Activated CD8-positive, alpha-beta memory T cell treated with anti-CD3 and anti-CD28 coated beads for 36 hours (primary cell): ENCODE results near the gene SHFL. TPM values are rescaled to one million over a fixed set of nuclear protein-coding genes. Genes with fewer than 3 reads are reported as not detected.

Experiments
- CTCF ChIA-PET: fragments of 350-600 bp; sonication (Branson Sonifier 250); formaldehyde crosslinking; loops from one replicate; lab custom pipeline; 2021; ENCODE audit warnings: antibody characterized with exemption; lab: Charles Lee
- POLR2A ChIA-PET: fragments of 350-600 bp; sonication (Branson Sonifier 250); formaldehyde crosslinking; loops from one replicate; lab custom pipeline; 2021; ENCODE audit warnings: antibody characterized with exemption; lab: Charles Lee
- total RNA-seq, 2 experiments: library from RNA; stranded (reverse); gene quantifications; one replicate each; pipeline ENCODE4 v1.2.3, GENCODE V29; 2021

Gene SHFL
- total RNA-seq, 2 experiments from 2014 or later = 41.9 to 44.1 TPM

- CTCF ChIA-PET = interaction anchor here (0.5 to 9.7 kb wide), 5 partner anchors 8 to 185 kb away, joined by 3 to 127 read pairs (median 7); partner anchors contain the start of genes ANGPTL6 and PPAN
Measured at GRCh38 chr19:10114651-10115391, 28.7 kb downstream of the SHFL start.

DNA sequence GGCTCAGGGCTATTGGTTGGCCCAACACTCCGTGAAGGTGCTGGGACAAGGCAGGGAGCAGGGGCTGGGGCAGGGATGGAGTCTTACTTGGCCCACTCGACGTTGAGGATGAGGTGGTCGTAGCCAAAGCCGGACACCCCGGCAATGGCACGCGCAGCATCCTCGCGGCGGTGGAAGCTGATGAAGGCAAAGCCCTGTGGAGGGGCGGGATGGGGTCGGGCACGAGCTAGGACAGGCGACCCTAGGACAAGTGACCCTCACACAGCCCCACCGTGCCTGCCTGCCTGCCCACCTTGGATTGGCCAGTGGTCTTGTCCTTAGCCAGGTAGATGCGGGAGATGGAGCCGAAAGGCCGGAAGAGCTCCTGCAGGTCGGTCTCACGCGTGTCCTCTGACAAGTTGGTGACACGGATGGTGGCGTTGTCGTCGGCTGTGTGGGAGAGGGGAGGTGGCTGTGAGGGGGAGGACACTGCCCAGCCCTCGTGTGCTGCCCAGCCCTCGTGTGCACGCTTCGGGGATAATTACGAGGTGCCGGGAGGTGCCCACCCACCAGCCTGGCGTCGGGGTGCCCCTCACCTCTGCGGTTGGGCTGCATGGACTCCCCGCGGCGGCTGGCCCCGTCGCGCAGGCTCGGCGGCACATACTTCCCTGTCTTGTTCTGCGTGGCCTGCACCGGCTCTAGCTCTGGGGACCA is 29.4 kb downstream of the SHFL start:
- POLR2A ChIA-PET = interaction anchor here (1.0 to 5.1 kb wide), 5 partner anchors 10 to 23 kb away, joined by 3 to 45 read pairs (median 21); partner anchors contain the start of genes ANGPTL6 and PPAN
- CTCF ChIA-PET = interaction anchor here (0.5 to 9.7 kb wide), 3 partner anchors 9 to 186 kb away, joined by 3 to 127 read pairs (median 7); partner anchors contain the start of genes ANGPTL6 and PPAN

More at GRCh38 chr19:10114651-10115391, 28.7 kb downstream of the SHFL start:
- POLR2A ChIA-PET = interaction anchor here (1.2 to 5.1 kb wide), 4 partner anchors 9 to 19 kb away, joined by 3 to 45 read pairs (median 26); partner anchors contain the start of genes ANGPTL6 and PPAN

- POLR2A ChIA-PET = interaction anchor here (0.6 to 5.1 kb wide), 7 partner anchors 8 to 117 kb away, joined by 3 to 45 read pairs (median 5); partner anchors contain the start of genes ANGPTL6 and PPAN
- CTCF ChIA-PET = interaction anchor here (9.7 kb wide), 1 partner anchor 16 kb away, joined by 127 read pairs; the partner anchor contains the start of gene ANGPTL6
Measured at GRCh38 chr19:10116085-10116865, 30.2 kb downstream of the SHFL start.

- ChIA-PET CTCF (interaction anchor here (1.3 to 9.7 kb wide), 2 partner anchors 17 to 133 kb away, joined by 3 to 127 read pairs; partner anchors contain the start of gene ANGPTL6), POLR2A (interaction anchor here (0.6 to 5.1 kb wide), 4 partner anchors 9 to 118 kb away, joined by 5 to 45 read pairs (median 18); partner anchors contain the start of gene ANGPTL6)
Measured at GRCh38 chr19:10116866-10117616, 30.9 kb downstream of the SHFL start.

DNA sequence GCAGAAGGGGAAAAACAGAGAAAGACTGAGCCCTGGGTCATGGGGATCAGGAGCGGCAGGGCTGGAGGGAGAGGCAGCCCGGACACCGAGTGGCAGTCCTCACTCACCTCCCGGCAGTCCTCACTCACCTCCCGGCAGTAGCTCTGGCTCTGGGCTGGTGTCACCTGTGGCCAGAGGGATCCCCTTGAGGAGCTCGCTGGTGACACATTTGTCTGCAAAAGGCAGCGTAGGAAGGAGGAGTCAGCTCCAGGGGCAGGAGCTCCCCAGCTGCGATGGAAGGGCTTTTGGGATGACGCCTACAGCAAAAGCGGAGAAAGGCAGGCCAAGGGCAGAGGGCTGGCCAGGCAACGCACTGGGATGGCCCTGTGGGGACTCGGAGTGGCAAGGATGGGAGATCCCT is 32.8 kb downstream of the SHFL start:
- CTCF ChIA-PET = interaction anchor here (0.7 to 1.3 kb wide), 4 partner anchors 10 to 91 kb away, joined by 3 to 5 read pairs (median 4); no protein-coding TSS in a partner anchor
- POLR2A ChIA-PET = no interaction called here

GRCh38 chr19:10120538-10121189 is 34.5 kb downstream of the SHFL start:
- CTCF ChIA-PET = interaction anchor here (0.5 to 1.5 kb wide), 9 partner anchors 9 to 167 kb away, joined by 3 to 5 read pairs (median 3); no protein-coding TSS in a partner anchor
- POLR2A ChIA-PET = interaction anchor here (0.6 to 0.7 kb wide), 3 partner anchors 9 to 116 kb away, joined by 3 to 5 read pairs (median 4); partner anchors contain the start of gene P2RY11

GRCh38 chr19:10122045-10122444 is 35.9 kb downstream of the SHFL start:
- CTCF ChIA-PET = interaction anchor here (0.6 kb wide), 1 partner anchor 132 kb away, joined by 3 read pairs; no protein-coding TSS in a partner anchor

DNA sequence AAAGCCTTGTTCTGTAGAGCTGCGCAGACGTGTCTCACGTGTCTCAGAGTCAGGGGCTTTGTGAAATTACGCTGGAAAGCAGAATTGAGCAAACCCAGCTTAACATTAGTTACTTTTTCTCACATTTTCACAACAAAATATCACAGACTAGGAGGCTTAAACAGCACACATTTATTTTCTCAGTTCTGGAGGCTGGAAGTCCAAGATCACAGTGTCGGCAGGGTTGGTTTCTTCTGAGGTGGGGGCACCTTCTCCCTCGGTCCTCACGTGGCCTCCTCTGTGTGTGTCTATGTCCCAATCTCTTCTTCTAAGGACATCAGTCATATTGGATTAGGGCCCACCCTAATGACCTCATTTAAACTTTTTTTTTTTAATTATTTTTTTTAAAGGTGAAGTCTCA is 38.3 kb downstream of the SHFL start:
- CTCF ChIA-PET = interaction anchor here (0.7 to 1.3 kb wide), 4 partner anchors 13 to 125 kb away, joined by 3 to 4 read pairs (median 4); no protein-coding TSS in a partner anchor
- POLR2A ChIA-PET = interaction anchor here (0.7 kb wide), 1 partner anchor 12 kb away, joined by 12 read pairs; no protein-coding TSS in a partner anchor

More at GRCh38 chr19:10122045-10122444, 35.9 kb downstream of the SHFL start:
- POLR2A ChIA-PET = interaction anchor here (0.6 to 0.7 kb wide), 2 partner anchors 17 to 34 kb away, joined by 4 to 6 read pairs; no protein-coding TSS in a partner anchor

- ChIA-PET CTCF (no interaction called here), POLR2A (no interaction called here)
Measured at GRCh38 chr19:10126213-10126639, 40.1 kb downstream of the SHFL start.

DNA sequence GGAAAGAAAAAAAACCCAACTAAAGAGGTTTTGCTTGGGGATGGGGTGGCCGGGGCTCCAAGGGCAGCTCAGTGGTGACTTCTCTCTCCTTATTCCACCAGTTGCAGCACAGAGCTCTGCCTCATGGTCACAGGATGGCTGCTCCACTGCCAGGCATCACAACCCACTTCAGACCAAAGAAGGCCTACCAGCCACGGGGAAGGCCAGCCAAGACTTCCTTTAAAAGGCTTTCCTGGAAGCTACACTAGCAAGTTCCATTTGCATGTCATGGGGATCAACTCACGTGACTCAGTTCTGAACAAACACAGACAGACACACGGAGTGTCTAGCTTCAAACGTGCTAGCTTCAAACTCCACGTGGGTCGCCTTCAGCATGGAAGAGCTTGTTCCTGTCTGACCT is 46.8 kb downstream of the SHFL start:
- POLR2A ChIA-PET = no interaction called here

DNA sequence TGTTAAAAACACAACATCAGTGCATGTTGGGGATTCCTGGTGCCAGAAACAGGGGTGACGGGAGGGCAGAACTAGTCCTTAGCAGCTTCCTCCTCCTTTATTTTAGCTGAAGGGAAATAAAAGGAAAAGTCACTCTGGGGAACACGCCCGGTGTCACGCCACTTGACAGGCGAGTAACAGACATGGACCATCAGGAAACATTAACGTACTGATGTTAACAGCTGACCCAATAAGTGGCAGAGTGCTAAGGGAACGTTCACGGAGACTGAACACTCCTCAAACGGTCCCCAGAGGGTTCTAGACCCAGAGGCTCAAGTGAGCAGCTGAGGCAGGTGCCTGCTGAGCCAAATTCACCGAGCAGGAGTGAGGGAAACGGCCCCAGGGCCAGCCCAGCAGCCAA is 47.5 kb downstream of the SHFL start:
- ChIA-PET POLR2A (no interaction called here), CTCF (interaction anchor here (1.2 kb wide), 1 partner anchor 13 kb away, joined by 4 read pairs; no protein-coding TSS in a partner anchor)

More for the DNA sequence above, 46.8 kb downstream of the SHFL start:
- CTCF ChIA-PET = interaction anchor here (1.2 kb wide), 1 partner anchor 13 kb away, joined by 4 read pairs; no protein-coding TSS in a partner anchor

- ChIA-PET POLR2A (no interaction called here), CTCF (no interaction called here)
Measured at GRCh38 chr19:10134040-10134439, 47.9 kb downstream of the SHFL start.

GRCh38 chr19:10135551-10136334 is 49.6 kb downstream of the SHFL start:
- POLR2A ChIA-PET = interaction anchor here (0.6 kb wide), 1 partner anchor 12 kb away, joined by 12 read pairs; no protein-coding TSS in a partner anchor
- CTCF ChIA-PET = no interaction called here

DNA sequence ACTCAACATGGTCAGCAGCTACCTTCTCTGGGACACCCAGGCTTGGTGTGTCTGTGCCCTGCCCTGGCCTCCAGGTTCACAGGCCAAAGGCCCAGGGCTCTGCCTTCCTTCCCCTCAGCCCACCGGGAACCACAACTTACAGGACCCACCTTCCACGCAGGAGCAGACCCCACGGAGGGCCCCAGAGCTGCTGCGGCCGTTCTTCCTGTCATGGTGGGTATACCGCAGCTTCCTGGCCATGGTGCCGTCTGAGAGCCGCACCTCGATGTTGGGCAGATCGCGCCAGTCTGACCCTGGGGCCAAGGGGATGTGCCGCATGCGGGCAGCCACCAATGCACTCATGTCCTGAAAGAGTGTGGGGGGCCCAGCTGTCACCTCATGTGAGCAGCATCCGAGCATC is 50.8 kb downstream of the SHFL start:
- ChIA-PET POLR2A (interaction anchor here (0.6 to 0.7 kb wide), 2 partner anchors 29 to 66 kb away, joined by 3 to 7 read pairs; no protein-coding TSS in a partner anchor), CTCF (interaction anchor here (0.6 kb wide), 1 partner anchor 13 kb away, joined by 4 read pairs; no protein-coding TSS in a partner anchor)
